Colonic mucosa (tissue), 4 donors: ENCODE data around the gene CHPT1. TPM values are rescaled to one million over a fixed set of nuclear protein-coding genes. Genes with fewer than 3 reads are reported as not detected.

Source experiments
- DNase-seq: peaks from one replicate; pipeline ENCODE4 v3.0.0-alpha.2; 2020
- H3K27ac ChIP-seq: fragments of 200-600 bp; one replicate; pipeline ENCODE4 v1.8.0; 2021
- H3K27me3 ChIP-seq: fragments of 200-600 bp; one replicate; pipeline ENCODE4 v1.8.0; 2021
- H3K36me3 ChIP-seq: fragments of 200-600 bp; one replicate; pipeline ENCODE4 v1.8.0; 2021
- H3K4me1 ChIP-seq: fragments of 200-600 bp; one replicate; pipeline ENCODE4 v1.8.0; 2021; ENCODE audit warnings: mild to moderate bottlenecking
- H3K4me3 ChIP-seq: fragments of 200-600 bp; one replicate; pipeline ENCODE4 v1.8.0; 2021
- H3K9ac ChIP-seq, 2 donors: one replicate each; pipeline ENCODE4 v1.7.0; 2013; ENCODE audit warnings: control low read depth in 2 of 2, low read depth in 2 of 2, low read length in 2 of 2
- H3K9me3 ChIP-seq: fragments of 200-600 bp; one replicate; pipeline ENCODE4 v1.8.0; 2021
- CTCF ChIP-seq: fragments of 200-600 bp; IDR thresholded peaks from one replicate; pipeline ENCODE4 v1.8.0; 2022; ENCODE audit warnings: antibody characterized with exemption, mild to moderate bottlenecking
- intact Hi-C: fragments of 100-400 bp; cut with DNase I; formaldehyde crosslinking; loops from one replicate; pipeline ENCODE4 v1.14.1; 2022
- total RNA-seq, 2 donors: library from RNA; stranded (reverse); fragmentation: NEBNext Ultra II Directional in 1 of 2; extraction: Animal tissue kit (Norgen Biotek cat#: 25700) in 1 of 2; gene quantifications; one replicate each; pipeline ENCODE4 v1.2.1, GENCODE V29; 2021
- donor health status: healthy.
- donor health status: DM: no; HTN: no; CAD: no.
- donor health status: DM: no; HTN: no; CAD: no.

Gene CHPT1
- total RNA-seq, 2 donors from 2014 or later = 88.6 to 108 TPM

- no peaks in the 10 kb centered on the region for H3K4me1 ChIP-seq
- intact Hi-C loops = no loop called here
- peak; percentile 57 for TF ChIP-seq CTCF
- H3K36me3 ChIP-seq = no peaks in the 10 kb centered on the region
- no peak overlapping the region for H3K4me3 ChIP-seq
- H3K9me3 ChIP-seq = no peaks in the 10 kb centered on the region
- H3K27me3 ChIP-seq = no peaks in the 10 kb centered on the region
- no peak for DNase-seq
- no peak overlapping the region for H3K9ac ChIP-seq
- H3K27ac ChIP-seq = no peak overlapping the region
Measured at GRCh38 chr12:101759396-101760047, 62.1 kb downstream of the CHPT1 start.

- DNase-seq = no peak
- H3K9me3 ChIP-seq = no peaks in the 10 kb centered on the region
- no peak overlapping the region for H3K4me3 ChIP-seq
- no peak overlapping the region for H3K9ac ChIP-seq
- TF ChIP-seq CTCF = no peak
- H3K36me3 ChIP-seq = no peaks in the 10 kb centered on the region
- no peak overlapping the region for H3K27ac ChIP-seq
- H3K4me1 ChIP-seq = no peaks in the 10 kb centered on the region
- no peaks in the 10 kb centered on the region for H3K27me3 ChIP-seq
- intact Hi-C loops = no loop called here
Measured at GRCh38 chr12:101761350-101761749, 63.9 kb downstream of the CHPT1 start.

GRCh38 chr12:101761781-101762180 is 64.3 kb downstream of the CHPT1 start:
- Histone ChIP-seq H3K9me3 (no peaks in the 10 kb centered on the region), H3K36me3 (peaks cover 2% of the 10 kb centered on the region), H3K27ac (no peak overlapping the region), H3K27me3 (no peaks in the 10 kb centered on the region), H3K4me1 (no peaks in the 10 kb centered on the region), H3K4me3 (no peak overlapping the region), H3K9ac (no peak overlapping the region)
- no peak for DNase-seq
- intact Hi-C loops = no loop called here
- TF ChIP-seq CTCF = no peak

GRCh38 chr12:101763246-101763931 is 65.9 kb downstream of the CHPT1 start:
- H3K27me3 ChIP-seq = no peaks in the 10 kb centered on the region
- DNase-seq = no peak
- H3K9ac ChIP-seq = no peak overlapping the region
- peaks cover 4% of the 10 kb centered on the region for H3K36me3 ChIP-seq
- H3K9me3 ChIP-seq = no peaks in the 10 kb centered on the region
- no peaks in the 10 kb centered on the region for H3K4me1 ChIP-seq
- no peak overlapping the region for H3K27ac ChIP-seq
- no peak for TF ChIP-seq CTCF
- intact Hi-C loops = no loop called here
- H3K4me3 ChIP-seq = no peak overlapping the region

- peaks cover 10% of the 10 kb centered on the region for H3K36me3 ChIP-seq
- H3K27me3 ChIP-seq = no peaks in the 10 kb centered on the region
- no peaks in the 10 kb centered on the region for H3K9me3 ChIP-seq
- no peak for TF ChIP-seq CTCF
- no peak overlapping the region for H3K27ac ChIP-seq
- no peaks in the 10 kb centered on the region for H3K4me1 ChIP-seq
- no peak for DNase-seq
- intact Hi-C loops = no loop called here
- H3K9ac ChIP-seq = no peak overlapping the region
- H3K4me3 ChIP-seq = no peak overlapping the region
Measured at GRCh38 chr12:101764051-101764792, 66.8 kb downstream of the CHPT1 start.
